ENCODE measurements around the gene FAM240B. TPM values are rescaled to one million over a fixed set of nuclear protein-coding genes. Genes with fewer than 3 reads are reported as not detected.

Gene FAM240B
- total RNA-seq, 3 donors from 2014 or later, result not detected

GRCh38 chr9:38734831-38735230, 14.9 kb upstream of the FAM240B start:
- Histone ChIP-seq H3K9me3 (no peaks in the 10 kb centered on the region), H3K36me3 (no peaks in the 10 kb centered on the region), H3K4me1 (no peaks in the 10 kb centered on the region), H3K27me3 (no peaks in the 10 kb centered on the region), H3K4me3 (no peak overlapping the region), H3K27ac (no peak overlapping the region)
- intact Hi-C loops (cut with DNase I; ENCODE audit: low total_unique reads), result no loop called here
- DNase-seq (ENCODE audit: low spot score in 2 of 2), result no peak
- TF ChIP-seq, protein P1, sequence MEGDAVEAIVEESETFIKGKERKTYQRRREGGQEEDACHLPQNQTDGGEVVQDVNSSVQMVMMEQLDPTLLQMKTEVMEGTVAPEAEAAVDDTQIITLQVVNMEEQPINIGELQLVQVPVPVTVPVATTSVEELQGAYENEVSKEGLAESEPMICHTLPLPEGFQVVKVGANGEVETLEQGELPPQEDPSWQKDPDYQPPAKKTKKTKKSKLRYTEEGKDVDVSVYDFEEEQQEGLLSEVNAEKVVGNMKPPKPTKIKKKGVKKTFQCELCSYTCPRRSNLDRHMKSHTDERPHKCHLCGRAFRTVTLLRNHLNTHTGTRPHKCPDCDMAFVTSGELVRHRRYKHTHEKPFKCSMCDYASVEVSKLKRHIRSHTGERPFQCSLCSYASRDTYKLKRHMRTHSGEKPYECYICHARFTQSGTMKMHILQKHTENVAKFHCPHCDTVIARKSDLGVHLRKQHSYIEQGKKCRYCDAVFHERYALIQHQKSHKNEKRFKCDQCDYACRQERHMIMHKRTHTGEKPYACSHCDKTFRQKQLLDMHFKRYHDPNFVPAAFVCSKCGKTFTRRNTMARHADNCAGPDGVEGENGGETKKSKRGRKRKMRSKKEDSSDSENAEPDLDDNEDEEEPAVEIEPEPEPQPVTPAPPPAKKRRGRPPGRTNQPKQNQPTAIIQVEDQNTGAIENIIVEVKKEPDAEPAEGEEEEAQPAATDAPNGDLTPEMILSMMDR (IDR thresholded peaks at IDR 0.05), result no peak
- TF ChIP-seq POLR2A (IDR thresholded peaks at IDR 0.05), result no peak
- TF ChIP-seq POLR2AphosphoS5 (IDR thresholded peaks at IDR 0.05), result no peak

- no peak for DNase-seq (ENCODE audit: low spot score in 2 of 2)
- Histone ChIP-seq H3K4me1 (no peaks in the 10 kb centered on the region), H3K27me3 (no peaks in the 10 kb centered on the region), H3K36me3 (no peaks in the 10 kb centered on the region), H3K9me3 (no peaks in the 10 kb centered on the region), H3K27ac (no peak overlapping the region), H3K4me3 (no peak overlapping the region)
- intact Hi-C loops (cut with DNase I; ENCODE audit: low total_unique reads), result no loop called here
- TF ChIP-seq POLR2AphosphoS5 (IDR thresholded peaks at IDR 0.05), result no peak
- TF ChIP-seq POLR2A (IDR thresholded peaks at IDR 0.05), result no peak
- TF ChIP-seq, protein P1 (IDR thresholded peaks at IDR 0.05), result no peak
Measured at GRCh38 chr9:38733503-38733902, 13.6 kb upstream of the FAM240B start.

DNA sequence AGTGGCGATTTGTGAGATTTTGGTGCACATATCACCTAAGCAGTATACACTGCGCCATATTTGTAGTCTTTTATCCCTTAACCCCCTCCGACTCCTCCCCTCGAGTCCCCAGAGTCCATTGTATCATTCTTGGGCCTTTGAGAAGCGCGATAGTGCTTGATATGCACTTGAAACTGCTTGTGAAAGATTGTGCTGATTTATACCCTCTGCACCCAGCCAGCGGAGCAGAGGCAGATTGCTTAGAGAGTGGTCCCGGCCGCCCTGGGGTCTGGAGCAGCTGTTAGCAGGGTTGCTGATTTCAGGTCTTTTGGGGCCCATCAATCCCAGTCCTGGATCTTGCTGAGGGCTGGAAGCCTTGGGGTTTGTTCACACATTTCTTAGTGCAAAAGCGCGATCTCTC, 13.0 kb upstream of the FAM240B start:
- no peaks in the 10 kb centered on the region for H3K4me1 ChIP-seq
- H3K27ac ChIP-seq, result no peak overlapping the region
- DNase-seq (ENCODE audit: low spot score in 2 of 2), result no peak
- H3K4me3 ChIP-seq, result no peak overlapping the region
- no peak for TF ChIP-seq POLR2AphosphoS5 (IDR thresholded peaks at IDR 0.05)
- TF ChIP-seq, protein P1 (IDR thresholded peaks at IDR 0.05), result no peak
- TF ChIP-seq POLR2A (IDR thresholded peaks at IDR 0.05), result no peak
- H3K27me3 ChIP-seq, result no peaks in the 10 kb centered on the region
- no peaks in the 10 kb centered on the region for H3K36me3 ChIP-seq
- intact Hi-C loops (cut with DNase I; ENCODE audit: low total_unique reads), result no loop called here
- no peaks in the 10 kb centered on the region for H3K9me3 ChIP-seq

DNA sequence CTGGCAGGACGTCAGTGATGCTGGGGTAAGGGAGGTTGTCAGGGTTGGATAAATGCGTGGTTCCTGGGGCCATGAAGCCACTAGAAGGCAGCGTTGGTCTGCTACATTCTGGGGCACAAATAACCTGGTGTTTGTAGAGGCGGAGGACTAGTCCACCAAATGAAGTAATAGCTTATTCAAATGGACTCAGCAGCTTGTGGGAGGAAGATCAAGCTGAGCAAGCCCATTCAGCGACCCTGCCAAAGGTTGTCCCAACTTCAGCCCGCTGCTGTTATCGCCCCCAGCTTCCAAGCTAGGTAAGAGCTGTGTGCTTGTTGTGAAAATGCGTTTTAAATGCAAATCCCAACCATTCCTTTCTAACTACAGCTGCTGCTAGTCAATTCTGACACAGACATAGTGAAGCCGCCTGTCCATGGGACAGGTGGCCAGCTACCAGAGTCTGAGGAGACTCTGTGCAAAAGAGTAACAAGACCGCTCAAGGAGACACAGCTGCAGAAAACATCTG, 7.6 kb upstream of the FAM240B start:
- intact Hi-C loops (cut with DNase I; ENCODE audit: low total_unique reads), result no loop called here
- no peaks in the 10 kb centered on the region for H3K36me3 ChIP-seq

GRCh38 chr9:38724754-38725153, 4.8 kb upstream of the FAM240B start:
- no peaks in the 10 kb centered on the region for H3K27me3 ChIP-seq
- H3K27ac ChIP-seq, result no peak overlapping the region
- no peaks in the 10 kb centered on the region for H3K4me1 ChIP-seq
- DNase-seq (ENCODE audit: low spot score in 2 of 2), result no peak
- TF ChIP-seq POLR2A (IDR thresholded peaks at IDR 0.05) (no peak), POLR2AphosphoS5 (IDR thresholded peaks at IDR 0.05) (no peak)
- TF ChIP-seq, protein P1 (IDR thresholded peaks at IDR 0.05), result no peak
- H3K4me3 ChIP-seq, result no peak overlapping the region
- H3K9me3 ChIP-seq, result no peaks in the 10 kb centered on the region
- intact Hi-C loops (cut with DNase I; ENCODE audit: low total_unique reads), result no loop called here
- H3K36me3 ChIP-seq, result no peaks in the 10 kb centered on the region

More for the DNA sequence above, 7.6 kb upstream of the FAM240B start:
- Histone ChIP-seq H3K4me3 (no peak overlapping the region), H3K9me3 (no peaks in the 10 kb centered on the region), H3K4me1 (no peaks in the 10 kb centered on the region), H3K27me3 (no peaks in the 10 kb centered on the region), H3K27ac (no peak overlapping the region)
- DNase-seq (ENCODE audit: low spot score in 2 of 2), result no peak
- TF ChIP-seq POLR2AphosphoS5 (IDR thresholded peaks at IDR 0.05) (no peak), POLR2A (IDR thresholded peaks at IDR 0.05) (no peak)
- TF ChIP-seq, protein P1 (IDR thresholded peaks at IDR 0.05), result no peak

All from breast epithelium (tissue), 4 donors.